ENCODE measurements around the gene SPTSSA.
"Not testable (repeated sequence)": the region's sequence is repeated elsewhere in the genome, so short reads cannot be mapped to it uniquely, and the experiment has no call there.

SPTSSA gene

DNA sequence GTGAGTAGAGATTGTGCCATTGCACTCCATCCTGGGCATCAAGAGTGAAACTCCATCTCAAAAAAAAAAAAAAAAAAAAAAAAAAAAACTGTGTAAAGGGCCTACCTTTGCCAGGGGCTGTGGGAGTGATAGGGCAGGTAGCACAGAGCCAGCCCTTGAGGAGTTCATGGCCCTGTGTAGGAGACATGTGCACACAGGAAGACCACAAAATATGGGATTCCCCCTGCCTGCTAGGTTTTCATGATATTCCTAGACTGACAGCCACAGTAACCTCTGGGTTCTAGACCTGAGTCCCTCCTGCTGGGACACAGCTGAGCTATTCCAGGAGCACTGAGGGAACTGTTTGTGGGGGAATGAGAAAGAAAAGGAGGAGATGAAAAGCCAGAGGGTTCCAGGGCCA lies 8.3 kb upstream of the SPTSSA start:
- DNase-seq = no peak

- no peak for DNase-seq
Observed at GRCh38 chr14:34466691-34467090, 4.7 kb upstream of the SPTSSA start.

GRCh38 chr14:34465069-34465859 lies 3.2 kb upstream of the SPTSSA start:
- peak; percentile 31 for DNase-seq

- DNase-seq = no peak
Observed at GRCh38 chr14:34463598-34463961, 1.5 kb upstream of the SPTSSA start.

DNA sequence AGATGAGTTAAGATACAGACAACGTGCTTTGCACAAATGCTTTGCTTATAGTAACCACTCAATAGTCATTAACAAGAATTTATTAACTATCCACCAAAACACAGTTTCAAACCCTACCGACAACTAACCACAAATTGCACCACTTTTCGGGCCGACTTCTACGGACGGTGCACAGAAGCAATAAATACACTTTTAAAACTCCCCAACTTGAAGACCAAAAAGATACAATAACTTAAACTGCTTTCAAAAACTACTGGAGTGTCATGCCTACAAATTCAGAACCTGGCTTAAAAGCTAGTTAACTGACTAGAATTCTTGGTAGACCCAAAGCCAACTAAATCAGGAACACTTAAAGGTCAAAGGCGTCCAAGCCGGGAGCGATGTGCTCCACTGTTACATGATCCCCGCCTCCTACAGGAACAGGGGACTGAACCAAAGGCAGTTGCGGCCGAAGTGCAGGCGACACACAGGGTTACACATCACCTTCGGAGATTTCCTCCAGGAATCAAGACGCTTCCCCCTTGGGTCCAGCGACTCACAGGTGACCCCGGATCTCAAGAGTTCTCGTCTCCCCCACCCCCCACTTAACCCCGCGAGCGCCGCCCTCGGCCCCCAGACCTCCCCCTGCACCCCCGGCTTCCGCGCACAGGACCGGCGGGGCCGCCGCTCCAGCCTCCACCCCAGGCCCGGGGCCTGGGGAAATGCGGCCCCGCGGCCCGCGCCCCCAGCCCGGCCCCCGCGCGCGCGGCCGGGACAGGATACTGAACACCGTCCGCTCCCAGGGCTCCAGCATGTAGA lies 507 bp downstream of the SPTSSA start:
- peak; percentile 17 for DNase-seq

- DNase-seq = peak; percentile 7
Observed at GRCh38 chr14:34460841-34461240, 1.2 kb downstream of the SPTSSA start.

GRCh38 chr14:34460295-34460694 lies 1.7 kb downstream of the SPTSSA start:
- no peak for DNase-seq

DNA sequence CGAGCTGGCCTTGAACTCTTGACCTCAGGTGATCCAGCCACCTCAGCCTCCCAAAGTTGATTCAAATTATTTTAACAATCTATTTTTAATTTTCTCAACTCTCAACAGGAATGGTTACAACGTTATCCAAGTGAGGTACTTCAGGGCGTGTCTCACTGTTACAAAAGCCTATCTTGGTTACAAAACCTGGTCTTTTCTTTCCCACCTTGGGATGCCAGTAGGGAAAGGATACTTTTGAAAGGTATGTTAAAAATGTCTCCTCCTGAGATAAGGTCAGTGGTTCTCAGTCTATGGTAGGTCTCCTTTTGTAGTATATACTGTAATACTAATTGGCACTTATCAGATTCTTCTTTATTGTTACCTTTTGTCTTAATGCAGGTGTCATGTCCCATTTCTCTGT lies 4.9 kb downstream of the SPTSSA start:
- no peak for DNase-seq

DNA sequence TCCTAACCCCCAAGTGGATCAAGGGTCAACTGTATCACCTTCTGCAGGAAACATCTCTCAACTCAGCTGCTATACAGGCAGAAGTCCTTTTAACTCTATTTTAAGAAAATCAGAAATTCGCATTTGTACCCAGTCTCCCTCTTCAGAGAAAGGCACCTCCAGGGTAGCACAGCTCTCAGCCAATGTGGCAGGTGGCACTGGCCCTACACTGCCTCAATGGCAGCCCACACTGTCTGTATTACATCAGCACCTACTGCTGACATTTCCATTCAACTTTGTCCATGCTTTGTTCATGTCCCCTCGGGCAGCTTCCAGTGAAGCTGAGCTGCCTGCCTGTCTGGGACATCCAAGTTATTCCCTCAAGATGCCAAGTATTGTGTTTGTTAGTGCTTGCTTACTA lies 8.8 kb downstream of the SPTSSA start:
- no peak for DNase-seq

GRCh38 chr14:34452258-34452822 lies 9.7 kb downstream of the SPTSSA start:
- DNase-seq = no peak

DNA sequence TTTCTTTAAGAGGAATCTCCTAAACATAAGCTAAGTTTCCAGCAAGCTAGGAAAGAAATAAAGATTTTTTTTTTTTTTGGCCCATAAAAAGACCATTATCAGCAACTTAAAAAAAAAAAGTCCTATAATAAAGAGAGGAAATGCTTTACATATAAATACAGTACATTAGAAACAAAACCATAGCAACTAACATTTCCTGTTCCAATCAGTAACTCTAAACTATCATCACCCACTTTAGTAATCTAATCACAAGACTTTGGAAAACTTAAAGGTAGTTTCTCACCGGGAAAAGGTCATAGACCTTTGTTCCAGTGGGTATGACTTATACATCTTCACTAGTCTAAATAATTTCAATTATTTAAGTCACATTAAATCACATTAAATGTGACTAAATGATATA lies 11.1 kb downstream of the SPTSSA start:
- DNase-seq = no peak

DNA sequence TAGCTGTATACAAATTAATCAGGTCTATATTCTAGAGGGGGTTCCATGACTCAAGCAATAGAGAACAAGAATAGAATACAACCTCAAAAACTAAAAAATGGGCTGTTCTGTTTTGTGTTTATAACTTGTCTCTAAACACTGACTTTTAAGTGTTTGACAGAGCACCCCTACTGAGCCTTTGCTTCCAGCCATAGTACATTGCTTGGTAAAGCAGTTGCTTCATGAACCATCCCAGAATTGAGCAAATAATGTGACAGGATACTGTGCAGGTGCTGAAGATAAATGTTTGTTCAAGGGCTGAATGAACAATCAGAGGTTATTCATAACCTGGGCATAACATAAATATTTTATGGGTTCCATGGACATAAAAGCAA lies 11.5 kb downstream of the SPTSSA start:
- DNase-seq = no peak

GRCh38 chr14:34449819-34450541 lies 12.1 kb downstream of the SPTSSA start:
- no peak for DNase-seq

DNA sequence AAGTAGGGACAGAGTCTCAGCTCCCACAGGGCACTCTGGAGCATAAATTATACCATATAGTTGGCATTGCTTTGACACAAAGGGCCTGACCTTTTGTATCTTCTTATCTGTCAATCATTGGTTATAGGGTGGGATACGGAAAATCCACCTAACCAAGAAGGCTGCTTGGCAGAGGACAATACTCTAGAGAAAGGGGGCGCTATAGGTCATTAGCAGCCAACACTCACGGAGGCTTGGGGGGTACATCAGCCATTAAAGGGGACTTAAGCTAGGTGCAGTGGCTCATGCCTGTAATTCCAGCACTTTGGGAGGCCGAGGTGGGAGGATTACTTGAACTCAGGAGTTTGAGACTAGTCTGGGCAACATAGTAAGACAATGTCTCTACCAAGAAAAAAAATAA lies 22.9 kb downstream of the SPTSSA start:
- no peak for DNase-seq

DNA sequence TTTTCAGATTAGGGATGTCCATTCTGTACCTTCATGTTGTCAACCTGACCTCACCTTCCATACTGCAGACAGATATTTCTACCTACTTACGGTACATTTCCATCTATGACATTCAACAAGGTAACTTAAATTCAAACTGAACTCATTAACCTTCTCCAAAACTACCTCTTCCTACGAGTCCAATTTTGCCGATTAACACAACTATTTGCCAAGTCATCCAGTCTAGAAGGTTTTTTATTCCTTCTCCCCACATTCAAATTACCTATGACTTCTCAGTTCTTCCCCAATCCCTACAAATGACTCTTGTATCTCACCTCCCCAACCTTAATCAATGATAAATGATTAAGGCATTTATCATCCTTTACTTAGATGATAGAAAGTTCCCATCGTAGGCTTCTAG lies 23.6 kb downstream of the SPTSSA start:
- no peak for DNase-seq

GRCh38 chr14:34437729-34438080 lies 24.3 kb downstream of the SPTSSA start:
- DNase-seq = no peak

GRCh38 chr14:34436960-34437728 lies 24.9 kb downstream of the SPTSSA start:
- no peak for DNase-seq

- DNase-seq = peak; percentile 38
Observed at GRCh38 chr14:34436118-34436905, 25.7 kb downstream of the SPTSSA start.

- no peak for DNase-seq
Observed at GRCh38 chr14:34433957-34434356, 28.1 kb downstream of the SPTSSA start.

- DNase-seq = not testable (repeated sequence)
Observed at GRCh38 chr14:34428102-34428466, 34.0 kb downstream of the SPTSSA start.

DNA sequence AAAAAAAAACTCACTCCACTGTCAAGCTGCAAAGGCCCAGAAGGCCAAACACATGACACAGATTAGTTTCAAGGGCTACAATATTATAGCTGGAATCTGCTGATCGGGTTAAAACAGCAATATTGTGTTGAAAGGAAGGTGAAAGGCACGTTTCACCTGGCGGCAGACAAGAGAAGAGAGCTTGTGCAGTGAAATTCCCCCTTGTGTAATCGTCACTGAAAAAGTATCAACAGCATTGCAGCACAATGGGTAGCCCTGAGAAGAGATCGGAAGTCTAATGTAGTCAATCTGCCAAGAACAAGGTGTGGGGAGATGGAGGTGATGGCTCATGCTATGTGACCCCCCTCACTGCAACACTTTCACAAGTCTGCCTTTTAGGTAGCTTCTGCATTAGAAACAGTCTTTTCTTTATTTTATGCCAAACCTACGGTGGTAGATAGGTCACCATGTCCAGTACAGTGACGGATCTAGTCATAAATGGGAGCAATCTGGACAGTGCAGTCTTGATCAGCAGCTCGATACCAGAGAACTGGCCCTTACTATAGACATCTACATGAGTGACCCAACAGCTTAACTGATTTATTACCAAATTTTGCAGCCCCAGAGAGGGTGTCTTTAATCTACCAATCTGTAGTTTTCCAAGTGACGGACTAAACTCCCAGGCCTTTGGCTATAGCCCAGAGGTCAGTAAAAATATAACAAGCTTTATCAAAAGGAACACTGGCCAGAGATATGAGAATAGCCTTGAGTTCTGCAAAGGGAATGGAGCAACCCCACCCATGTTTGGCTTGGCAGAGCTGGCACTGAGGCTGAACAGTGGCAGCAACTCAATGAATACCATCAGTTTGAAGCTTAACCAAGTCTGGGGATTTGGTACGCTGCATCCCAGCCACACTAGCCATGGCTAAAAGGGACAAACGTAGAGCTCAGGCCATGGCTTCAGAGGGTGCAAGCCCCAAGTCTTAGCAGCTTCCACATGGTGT lies 35.4 kb downstream of the SPTSSA start:
- DNase-seq = no peak
